GM18870 (cell line): Measurements from ENCODE around the gene STAMBPL1.
"Not testable (repeated sequence)": the region's sequence is repeated elsewhere in the genome, so short reads cannot be mapped to it uniquely, and the experiment has no call there.

Experiments used
- ATAC-seq: cut with Tn5 transposase; IDR thresholded peaks from one replicate; pipeline ENCODE4 v1.9.1; 2021; ENCODE audit warnings: moderate library complexity; ENCODE audit not compliant: unreplicated experiment

STAMBPL1 gene

GRCh38 chr10:88879534-88880281 is at the start of gene STAMBPL1:
Gene STAMBPL1, plus strand, starts transcription at chr10:88880245. Its CDS starts 21,464 bp downstream, at chr10:88901709.
- peak; percentile 25 for ATAC-seq

GRCh38 chr10:88830643-88831268 is 49.3 kb upstream of the STAMBPL1 start:
- no peak for ATAC-seq

- no peak for ATAC-seq
These were observed 48.3 kb upstream of the STAMBPL1 start for GRCh38 chr10:88831709-88832108.

GRCh38 chr10:88832376-88832775 is 47.7 kb upstream of the STAMBPL1 start:
- no peak for ATAC-seq

- no peak for ATAC-seq
These were observed 46.9 kb upstream of the STAMBPL1 start for GRCh38 chr10:88833156-88833555.

- ATAC-seq, result no peak
These were observed 46.3 kb upstream of the STAMBPL1 start for GRCh38 chr10:88833723-88834122.

GRCh38 chr10:88835096-88835909 is 44.7 kb upstream of the STAMBPL1 start:
- peak; percentile 80 for ATAC-seq

- no peak for ATAC-seq
These were observed 44.2 kb upstream of the STAMBPL1 start for GRCh38 chr10:88835910-88836221.

GRCh38 chr10:88837632-88838031 is 42.4 kb upstream of the STAMBPL1 start:
- not testable (repeated sequence) for ATAC-seq

GRCh38 chr10:88838766-88839350 is 41.2 kb upstream of the STAMBPL1 start:
- no peak for ATAC-seq

GRCh38 chr10:88840104-88840503 is 39.9 kb upstream of the STAMBPL1 start:
- ATAC-seq, result no peak

- ATAC-seq, result no peak
These were observed 39.2 kb upstream of the STAMBPL1 start for GRCh38 chr10:88840881-88841280.

- ATAC-seq, result no peak
These were observed 38.5 kb upstream of the STAMBPL1 start for GRCh38 chr10:88841316-88842111.

- no peak for ATAC-seq
These were observed 36.9 kb upstream of the STAMBPL1 start for GRCh38 chr10:88843171-88843570.

- ATAC-seq, result no peak
These were observed 31.5 kb upstream of the STAMBPL1 start for GRCh38 chr10:88848499-88848898.

GRCh38 chr10:88849234-88849633 is 30.8 kb upstream of the STAMBPL1 start:
- no peak for ATAC-seq

GRCh38 chr10:88850712-88851111 is 29.3 kb upstream of the STAMBPL1 start:
- no peak for ATAC-seq

GRCh38 chr10:88851706-88852105 is 28.3 kb upstream of the STAMBPL1 start, which contains the start of gene ANKRD22:
Gene ANKRD22, minus strand, starts transcription at chr10:88851844. Its CDS starts 237 bp downstream, at chr10:88851607.
- ATAC-seq, result no peak

GRCh38 chr10:88852327-88852726 is 27.7 kb upstream of the STAMBPL1 start:
- no peak for ATAC-seq

- no peak for ATAC-seq
These were observed 26.7 kb upstream of the STAMBPL1 start for GRCh38 chr10:88853155-88853881.
